ENCODE results near the gene KCNIP1.

DNA sequence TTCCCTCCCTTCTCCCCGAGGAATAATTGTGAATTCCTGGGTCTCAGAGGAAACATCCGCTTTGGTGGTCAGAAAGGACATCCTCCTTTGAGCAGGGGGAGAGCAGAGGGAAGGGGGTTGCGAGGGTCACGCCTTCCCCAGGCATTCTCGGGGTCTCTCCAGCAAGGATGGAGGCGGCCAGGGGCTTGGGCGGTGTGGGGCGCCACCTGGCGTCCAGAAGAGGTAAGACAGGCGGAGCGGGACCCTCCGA, 129.1 kb downstream of the KCNIP1 start:
- no peak for TF ChIP-seq GABPA (IDR thresholded peaks at IDR 0.05; ENCODE audit: low read depth)
- TF ChIP-seq, protein P1, sequence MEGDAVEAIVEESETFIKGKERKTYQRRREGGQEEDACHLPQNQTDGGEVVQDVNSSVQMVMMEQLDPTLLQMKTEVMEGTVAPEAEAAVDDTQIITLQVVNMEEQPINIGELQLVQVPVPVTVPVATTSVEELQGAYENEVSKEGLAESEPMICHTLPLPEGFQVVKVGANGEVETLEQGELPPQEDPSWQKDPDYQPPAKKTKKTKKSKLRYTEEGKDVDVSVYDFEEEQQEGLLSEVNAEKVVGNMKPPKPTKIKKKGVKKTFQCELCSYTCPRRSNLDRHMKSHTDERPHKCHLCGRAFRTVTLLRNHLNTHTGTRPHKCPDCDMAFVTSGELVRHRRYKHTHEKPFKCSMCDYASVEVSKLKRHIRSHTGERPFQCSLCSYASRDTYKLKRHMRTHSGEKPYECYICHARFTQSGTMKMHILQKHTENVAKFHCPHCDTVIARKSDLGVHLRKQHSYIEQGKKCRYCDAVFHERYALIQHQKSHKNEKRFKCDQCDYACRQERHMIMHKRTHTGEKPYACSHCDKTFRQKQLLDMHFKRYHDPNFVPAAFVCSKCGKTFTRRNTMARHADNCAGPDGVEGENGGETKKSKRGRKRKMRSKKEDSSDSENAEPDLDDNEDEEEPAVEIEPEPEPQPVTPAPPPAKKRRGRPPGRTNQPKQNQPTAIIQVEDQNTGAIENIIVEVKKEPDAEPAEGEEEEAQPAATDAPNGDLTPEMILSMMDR (IDR thresholded peaks at IDR 0.05; ENCODE audit: insufficient read depth, low read length): peak; percentile 79
- no peak for TF ChIP-seq POLR2AphosphoS5 (IDR thresholded peaks at IDR 0.05; ENCODE audit: low read depth)
- TF ChIP-seq, protein P2, sequence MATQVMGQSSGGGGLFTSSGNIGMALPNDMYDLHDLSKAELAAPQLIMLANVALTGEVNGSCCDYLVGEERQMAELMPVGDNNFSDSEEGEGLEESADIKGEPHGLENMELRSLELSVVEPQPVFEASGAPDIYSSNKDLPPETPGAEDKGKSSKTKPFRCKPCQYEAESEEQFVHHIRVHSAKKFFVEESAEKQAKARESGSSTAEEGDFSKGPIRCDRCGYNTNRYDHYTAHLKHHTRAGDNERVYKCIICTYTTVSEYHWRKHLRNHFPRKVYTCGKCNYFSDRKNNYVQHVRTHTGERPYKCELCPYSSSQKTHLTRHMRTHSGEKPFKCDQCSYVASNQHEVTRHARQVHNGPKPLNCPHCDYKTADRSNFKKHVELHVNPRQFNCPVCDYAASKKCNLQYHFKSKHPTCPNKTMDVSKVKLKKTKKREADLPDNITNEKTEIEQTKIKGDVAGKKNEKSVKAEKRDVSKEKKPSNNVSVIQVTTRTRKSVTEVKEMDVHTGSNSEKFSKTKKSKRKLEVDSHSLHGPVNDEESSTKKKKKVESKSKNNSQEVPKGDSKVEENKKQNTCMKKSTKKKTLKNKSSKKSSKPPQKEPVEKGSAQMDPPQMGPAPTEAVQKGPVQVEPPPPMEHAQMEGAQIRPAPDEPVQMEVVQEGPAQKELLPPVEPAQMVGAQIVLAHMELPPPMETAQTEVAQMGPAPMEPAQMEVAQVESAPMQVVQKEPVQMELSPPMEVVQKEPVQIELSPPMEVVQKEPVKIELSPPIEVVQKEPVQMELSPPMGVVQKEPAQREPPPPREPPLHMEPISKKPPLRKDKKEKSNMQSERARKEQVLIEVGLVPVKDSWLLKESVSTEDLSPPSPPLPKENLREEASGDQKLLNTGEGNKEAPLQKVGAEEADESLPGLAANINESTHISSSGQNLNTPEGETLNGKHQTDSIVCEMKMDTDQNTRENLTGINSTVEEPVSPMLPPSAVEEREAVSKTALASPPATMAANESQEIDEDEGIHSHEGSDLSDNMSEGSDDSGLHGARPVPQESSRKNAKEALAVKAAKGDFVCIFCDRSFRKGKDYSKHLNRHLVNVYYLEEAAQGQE (IDR thresholded peaks at IDR 0.05; ENCODE audit: insufficient replicate concordance, low read depth): no peak
- no peak for TF ChIP-seq SPI1 (IDR thresholded peaks at IDR 0.05; ENCODE audit: borderline replicate concordance, low read depth)

Measured in HL-60 (cell line).